ENCODE data around the gene NTHL1.

NTHL1 gene

GRCh38 chr16:2062801-2063200 lies 15.2 kb upstream of the NTHL1 start:
- Mint-ChIP-seq H3K27ac (no peak overlapping the region), H3K4me3 (no peak overlapping the region), H3K36me3 (peaks cover 9% of the 10 kb centered on the region), H3K27me3 (no peaks in the 10 kb centered on the region), H3K4me1 (peaks cover 4% of the 10 kb centered on the region), H3K9me3 (no peaks in the 10 kb centered on the region)
- DNase-seq (ENCODE audit: low spot score in 2 of 2) (no peak), ATAC-seq (ENCODE audit: low read depth) (no peak)

DNA sequence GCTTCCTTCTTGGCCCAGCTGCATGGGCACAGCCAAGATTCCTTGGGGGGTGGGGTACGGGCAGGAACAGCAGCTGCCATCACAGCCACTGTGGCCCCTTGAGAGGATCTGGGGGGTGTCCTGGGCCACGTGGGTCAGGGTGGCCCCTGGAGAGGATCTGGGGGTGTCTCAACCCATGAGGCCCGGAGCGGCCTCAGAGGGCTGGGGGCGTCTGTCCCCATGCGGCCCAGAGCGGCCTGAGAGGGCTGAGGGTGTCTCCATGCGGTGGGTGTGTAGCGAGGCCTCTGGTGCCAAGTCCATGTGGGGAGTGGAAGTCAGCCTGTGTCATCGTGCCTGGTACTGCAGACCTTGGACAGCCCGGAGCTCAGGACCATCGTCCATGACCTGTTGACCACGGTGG lies 13.9 kb upstream of the NTHL1 start:
- Mint-ChIP-seq H3K4me3 (no peak overlapping the region), H3K27ac (no peak overlapping the region), H3K4me1 (peaks cover 4% of the 10 kb centered on the region), H3K36me3 (peaks cover 14% of the 10 kb centered on the region), H3K27me3 (no peaks in the 10 kb centered on the region), H3K9me3 (no peaks in the 10 kb centered on the region)
- DNase-seq (ENCODE audit: low spot score in 2 of 2): no peak
- ATAC-seq (ENCODE audit: low read depth): no peak

DNA sequence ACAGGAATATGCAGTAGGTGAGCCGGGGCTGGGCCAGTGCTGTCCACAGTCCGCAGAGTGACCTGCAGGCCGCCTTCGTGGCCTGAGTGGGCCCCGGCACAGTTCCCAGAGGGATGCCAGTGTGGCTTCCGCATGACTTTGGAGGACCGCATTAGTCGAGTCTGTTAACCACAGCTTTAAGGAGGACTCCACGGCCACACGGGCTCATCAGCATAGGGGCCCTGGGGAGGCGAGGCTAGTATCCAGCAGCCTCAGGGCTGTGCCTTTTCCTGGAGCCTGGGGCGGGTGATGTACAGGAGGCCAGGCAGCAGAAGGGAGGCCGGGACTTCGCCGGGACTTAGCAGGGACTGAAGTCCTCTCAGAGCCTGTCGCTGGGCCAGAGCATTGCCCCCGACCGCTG lies 13.4 kb upstream of the NTHL1 start:
- H3K27me3 Mint-ChIP-seq: no peaks in the 10 kb centered on the region
- no peak overlapping the region for H3K27ac Mint-ChIP-seq
- peaks cover 4% of the 10 kb centered on the region for H3K4me1 Mint-ChIP-seq
- H3K36me3 Mint-ChIP-seq: peaks cover 11% of the 10 kb centered on the region
- no peak for DNase-seq (ENCODE audit: low spot score in 2 of 2)
- H3K4me3 Mint-ChIP-seq: no peak overlapping the region
- no peaks in the 10 kb centered on the region for H3K9me3 Mint-ChIP-seq
- no peak for ATAC-seq (ENCODE audit: low read depth)

DNA sequence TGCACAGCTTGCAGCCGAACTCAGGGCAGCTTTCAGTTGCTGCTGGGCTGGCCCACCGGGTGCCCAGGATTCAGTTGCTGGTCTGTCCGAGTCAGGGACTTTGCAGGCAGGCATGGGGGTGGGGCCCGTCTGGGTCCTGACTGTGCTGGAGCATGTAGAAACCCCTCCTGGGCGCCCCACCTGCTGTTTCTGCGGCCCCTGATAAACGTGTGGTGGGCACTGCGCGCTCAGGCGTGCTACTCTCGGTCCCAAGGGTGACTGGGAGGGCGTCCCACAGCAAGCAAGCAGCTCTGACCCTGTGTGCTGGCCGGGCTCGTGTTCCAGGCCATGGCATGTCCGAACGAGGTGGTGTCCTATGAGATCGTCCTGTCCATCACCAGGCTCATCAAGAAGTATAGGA lies 12.7 kb upstream of the NTHL1 start:
- H3K9me3 Mint-ChIP-seq: no peaks in the 10 kb centered on the region
- H3K4me1 Mint-ChIP-seq: peaks cover 2% of the 10 kb centered on the region
- no peak overlapping the region for H3K27ac Mint-ChIP-seq
- no peak for DNase-seq (ENCODE audit: low spot score in 2 of 2)
- H3K4me3 Mint-ChIP-seq: no peak overlapping the region
- no peak for ATAC-seq (ENCODE audit: low read depth)
- H3K36me3 Mint-ChIP-seq: peaks cover 9% of the 10 kb centered on the region
- no peaks in the 10 kb centered on the region for H3K27me3 Mint-ChIP-seq

DNA sequence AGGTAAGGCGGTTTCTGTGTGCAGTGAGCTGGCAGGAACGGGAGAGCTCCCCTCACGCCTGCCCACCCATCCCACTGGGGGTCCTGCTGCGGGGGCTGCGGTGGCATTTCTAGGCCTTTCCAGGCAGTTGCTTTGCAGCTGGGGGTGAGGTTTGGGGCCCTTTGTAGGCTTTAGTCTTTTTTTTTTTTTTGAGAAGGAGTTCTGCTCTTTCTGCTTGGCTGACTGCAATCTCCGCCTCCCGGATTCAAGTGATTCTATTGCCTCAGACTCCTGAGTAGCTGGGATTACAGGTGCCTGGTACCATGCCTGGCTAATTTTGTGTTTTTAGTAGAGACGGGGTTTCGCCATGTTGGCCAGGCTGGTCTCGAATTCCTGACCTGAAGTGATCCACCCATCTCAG lies 11.2 kb upstream of the NTHL1 start:
- ATAC-seq (ENCODE audit: low read depth) (no peak), DNase-seq (ENCODE audit: low spot score in 2 of 2) (no peak)
- Mint-ChIP-seq H3K4me3 (no peak overlapping the region), H3K4me1 (peaks cover 2% of the 10 kb centered on the region), H3K9me3 (no peaks in the 10 kb centered on the region), H3K27me3 (no peaks in the 10 kb centered on the region), H3K36me3 (peaks cover 11% of the 10 kb centered on the region), H3K27ac (no peak overlapping the region)

GRCh38 chr16:2058420-2058819 lies 10.8 kb upstream of the NTHL1 start:
- Mint-ChIP-seq H3K36me3 (peaks cover 13% of the 10 kb centered on the region), H3K27ac (no peak overlapping the region), H3K27me3 (no peaks in the 10 kb centered on the region), H3K4me1 (peaks cover 2% of the 10 kb centered on the region), H3K4me3 (no peak overlapping the region), H3K9me3 (no peaks in the 10 kb centered on the region)
- no peak for ATAC-seq (ENCODE audit: low read depth)
- DNase-seq (ENCODE audit: low spot score in 2 of 2): no peak

- Mint-ChIP-seq H3K9me3 (no peaks in the 10 kb centered on the region), H3K4me3 (no peak overlapping the region), H3K4me1 (peaks cover 2% of the 10 kb centered on the region), H3K27me3 (no peaks in the 10 kb centered on the region), H3K27ac (no peak overlapping the region), H3K36me3 (peaks cover 17% of the 10 kb centered on the region)
- ATAC-seq (ENCODE audit: low read depth): no peak
- DNase-seq (ENCODE audit: low spot score in 2 of 2): no peak
These were observed 9.8 kb upstream of the NTHL1 start for GRCh38 chr16:2057438-2057837.

DNA sequence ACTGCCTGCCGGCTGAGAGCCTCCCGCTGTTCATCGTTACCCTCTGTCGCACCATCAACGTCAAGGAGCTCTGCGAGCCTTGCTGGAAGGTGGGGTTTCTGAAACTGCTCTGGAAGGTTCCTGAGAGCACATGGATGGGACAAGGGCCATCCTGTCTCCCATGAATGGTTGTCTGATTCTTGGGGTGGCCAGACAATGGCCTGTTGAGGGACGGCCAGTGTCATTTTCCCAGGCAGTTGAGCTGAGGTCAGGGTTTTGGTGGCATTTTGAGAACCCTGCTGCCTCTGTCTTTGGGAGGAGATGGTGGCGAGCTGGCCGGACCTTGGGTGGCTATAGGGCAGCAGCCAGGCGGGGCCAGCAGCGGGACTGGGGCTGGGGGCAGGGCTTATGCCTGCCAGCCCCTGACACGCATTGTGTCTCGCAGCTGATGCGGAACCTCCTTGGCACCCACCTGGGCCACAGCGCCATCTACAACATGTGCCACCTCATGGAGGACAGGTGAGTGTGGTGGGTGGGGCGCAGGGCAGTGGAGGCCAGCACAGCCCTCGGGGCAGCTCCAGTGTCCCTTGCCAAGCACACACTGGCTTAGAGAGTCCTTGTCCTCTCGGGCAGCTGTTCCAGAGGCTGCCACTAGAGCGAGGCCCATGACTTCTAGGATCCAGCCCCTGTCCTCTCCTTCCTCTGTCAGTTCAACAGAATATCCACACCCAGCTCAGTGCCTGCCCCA lies 9.2 kb upstream of the NTHL1 start:
- Mint-ChIP-seq H3K36me3 (peaks cover 18% of the 10 kb centered on the region), H3K27ac (no peak overlapping the region)

DNA sequence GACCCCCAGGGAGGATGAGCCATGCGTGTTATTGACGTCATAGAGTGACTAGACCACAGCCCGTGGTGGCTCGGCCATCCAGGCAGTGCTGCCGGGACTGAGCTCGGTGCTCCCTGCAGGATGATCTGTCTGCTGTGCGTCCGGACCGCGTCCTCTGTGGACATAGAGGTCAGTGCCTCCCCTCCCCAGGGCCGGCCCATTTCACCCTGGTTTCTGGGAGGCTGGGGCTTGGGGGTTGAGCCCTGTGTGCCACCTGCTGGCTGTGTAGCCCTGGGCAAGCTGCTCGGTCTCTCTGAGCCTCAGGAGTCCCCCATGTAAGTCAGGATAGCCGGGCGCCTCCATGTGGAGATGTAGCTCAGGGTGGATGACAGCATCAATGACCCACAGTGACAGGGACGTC lies 8.4 kb upstream of the NTHL1 start:
- H3K4me3 Mint-ChIP-seq: no peak overlapping the region
- no peaks in the 10 kb centered on the region for H3K27me3 Mint-ChIP-seq
- DNase-seq (ENCODE audit: low spot score in 2 of 2): no peak
- ATAC-seq (ENCODE audit: low read depth): no peak
- H3K36me3 Mint-ChIP-seq: peaks cover 18% of the 10 kb centered on the region
- H3K4me1 Mint-ChIP-seq: peaks cover 2% of the 10 kb centered on the region
- H3K9me3 Mint-ChIP-seq: no peaks in the 10 kb centered on the region
- no peak overlapping the region for H3K27ac Mint-ChIP-seq

More for the DNA sequence above, 9.2 kb upstream of the NTHL1 start:
- Mint-ChIP-seq H3K4me3 (no peak overlapping the region), H3K9me3 (no peaks in the 10 kb centered on the region), H3K4me1 (peaks cover 2% of the 10 kb centered on the region), H3K27me3 (no peaks in the 10 kb centered on the region)
- no peak for DNase-seq (ENCODE audit: low spot score in 2 of 2)
- no peak for ATAC-seq (ENCODE audit: low read depth)

GRCh38 chr16:2054543-2055245 lies 7.1 kb upstream of the NTHL1 start:
- no peak overlapping the region for H3K27ac Mint-ChIP-seq
- no peak overlapping the region for H3K4me3 Mint-ChIP-seq
- no peak for ATAC-seq (ENCODE audit: low read depth)
- H3K36me3 Mint-ChIP-seq: peaks cover 18% of the 10 kb centered on the region
- H3K4me1 Mint-ChIP-seq: peaks cover 2% of the 10 kb centered on the region
- H3K27me3 Mint-ChIP-seq: no peaks in the 10 kb centered on the region
- H3K9me3 Mint-ChIP-seq: no peaks in the 10 kb centered on the region
- DNase-seq (ENCODE audit: low spot score in 2 of 2): no peak

GRCh38 chr16:2053897-2054296 lies 6.3 kb upstream of the NTHL1 start:
- no peak overlapping the region for H3K27ac Mint-ChIP-seq
- H3K4me3 Mint-ChIP-seq: no peak overlapping the region
- peaks cover 2% of the 10 kb centered on the region for H3K4me1 Mint-ChIP-seq
- no peaks in the 10 kb centered on the region for H3K9me3 Mint-ChIP-seq
- no peaks in the 10 kb centered on the region for H3K27me3 Mint-ChIP-seq
- ATAC-seq (ENCODE audit: low read depth): no peak
- H3K36me3 Mint-ChIP-seq: peaks cover 18% of the 10 kb centered on the region
- no peak for DNase-seq (ENCODE audit: low spot score in 2 of 2)

- H3K4me1 Mint-ChIP-seq: peaks cover 8% of the 10 kb centered on the region
- H3K4me3 Mint-ChIP-seq: no peak overlapping the region
- no peak overlapping the region for H3K27ac Mint-ChIP-seq
These were observed 5.6 kb upstream of the NTHL1 start for GRCh38 chr16:2053211-2053610.

DNA sequence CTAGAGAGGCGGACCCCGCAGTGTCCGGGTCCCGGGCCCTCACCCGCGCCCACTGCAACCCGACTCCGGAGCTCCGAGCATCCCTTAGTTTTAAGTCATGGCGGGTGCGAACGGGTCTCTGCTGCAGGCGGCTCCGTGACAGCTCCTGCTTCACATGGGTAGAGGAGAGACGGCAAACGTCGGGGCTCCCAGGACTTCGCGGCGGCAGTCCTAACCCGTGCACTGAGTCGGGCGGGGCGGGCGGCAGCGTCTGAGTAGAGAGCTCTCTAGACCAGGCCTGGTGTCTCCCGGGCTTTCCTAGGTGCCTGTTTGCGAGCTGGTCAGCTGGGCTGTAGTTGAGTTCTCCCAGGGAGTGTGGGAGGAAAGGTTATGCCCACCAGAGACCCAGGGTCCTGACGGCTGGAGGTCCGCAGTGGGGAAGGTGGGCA lies 496 bp upstream of the NTHL1 start:
- no peak overlapping the region for H3K27ac Mint-ChIP-seq
- H3K4me3 Mint-ChIP-seq: peak overlapping the region; percentile 90
- H3K9me3 Mint-ChIP-seq: no peaks in the 10 kb centered on the region
- DNase-seq (ENCODE audit: low spot score in 2 of 2) (no peak), ATAC-seq (ENCODE audit: low read depth) (peak; percentile 26)
- H3K27me3 Mint-ChIP-seq: no peaks in the 10 kb centered on the region
- H3K36me3 Mint-ChIP-seq: peaks cover 7% of the 10 kb centered on the region
- H3K4me1 Mint-ChIP-seq: peaks cover 13% of the 10 kb centered on the region

More at GRCh38 chr16:2053211-2053610, 5.6 kb upstream of the NTHL1 start:
- ATAC-seq (ENCODE audit: low read depth): no peak
- Mint-ChIP-seq H3K9me3 (no peaks in the 10 kb centered on the region), H3K27me3 (no peaks in the 10 kb centered on the region), H3K36me3 (peaks cover 18% of the 10 kb centered on the region)
- DNase-seq (ENCODE audit: low spot score in 2 of 2): no peak

- Mint-ChIP-seq H3K27me3 (no peaks in the 10 kb centered on the region), H3K27ac (no peak overlapping the region), H3K9me3 (no peaks in the 10 kb centered on the region), H3K4me3 (peak overlapping the region; percentile 90), H3K4me1 (peaks cover 15% of the 10 kb centered on the region), H3K36me3 (peaks cover 4% of the 10 kb centered on the region)
- DNase-seq (ENCODE audit: low spot score in 2 of 2) (no peak), ATAC-seq (ENCODE audit: low read depth) (no peak)
These were observed 723 bp downstream of the NTHL1 start for GRCh38 chr16:2046893-2047329.
